MM.1S (cell line): ENCODE results near the gene MICAL2.

Source experiments
- EZH2 ChIP-seq: fragments of 300-600 bp; sonication (generic); optimal IDR thresholded peaks from 2 replicates; pipeline ENCODE3; 2017; ENCODE audit warnings: low read depth, mild to moderate bottlenecking, antibody characterized with exemption, low read length, mixed read lengths
- EZH2phosphoT487 ChIP-seq: fragments of 300-600 bp; sonication (generic); IDR thresholded peaks from 2 replicates; pipeline ENCODE4 v1.6.1; 2018; ENCODE audit warnings: antibody characterized with exemption, low read length
- TF ChIP-seq, protein P1 (sequence below): fragments of 300-600 bp; sonication (generic); IDR thresholded peaks from 2 replicates; pipeline ENCODE4 v1.5.1; 2016; ENCODE audit warnings: antibody characterized with exemption, low read length, mixed read lengths

DNA sequence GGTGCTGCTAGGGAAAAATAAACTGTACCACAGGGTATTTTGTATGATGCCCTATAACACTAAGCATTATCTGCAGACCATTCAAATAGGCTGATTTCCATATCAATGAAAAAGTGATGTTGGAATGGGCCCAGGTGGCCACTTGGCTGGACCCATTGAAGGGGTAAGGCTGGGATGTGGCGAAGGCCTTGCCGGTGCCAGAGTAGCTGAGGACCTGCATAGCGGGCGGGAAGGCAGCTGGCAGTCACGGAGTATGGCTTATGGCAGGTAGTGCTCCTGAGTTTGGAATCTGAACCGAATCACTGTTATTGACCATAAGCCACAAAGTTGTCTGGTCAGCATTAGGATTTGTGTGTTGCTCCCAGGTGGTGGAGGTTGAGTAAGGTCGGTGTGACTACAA, 131.0 kb downstream of the MICAL2 start:
- TF ChIP-seq, protein P1, sequence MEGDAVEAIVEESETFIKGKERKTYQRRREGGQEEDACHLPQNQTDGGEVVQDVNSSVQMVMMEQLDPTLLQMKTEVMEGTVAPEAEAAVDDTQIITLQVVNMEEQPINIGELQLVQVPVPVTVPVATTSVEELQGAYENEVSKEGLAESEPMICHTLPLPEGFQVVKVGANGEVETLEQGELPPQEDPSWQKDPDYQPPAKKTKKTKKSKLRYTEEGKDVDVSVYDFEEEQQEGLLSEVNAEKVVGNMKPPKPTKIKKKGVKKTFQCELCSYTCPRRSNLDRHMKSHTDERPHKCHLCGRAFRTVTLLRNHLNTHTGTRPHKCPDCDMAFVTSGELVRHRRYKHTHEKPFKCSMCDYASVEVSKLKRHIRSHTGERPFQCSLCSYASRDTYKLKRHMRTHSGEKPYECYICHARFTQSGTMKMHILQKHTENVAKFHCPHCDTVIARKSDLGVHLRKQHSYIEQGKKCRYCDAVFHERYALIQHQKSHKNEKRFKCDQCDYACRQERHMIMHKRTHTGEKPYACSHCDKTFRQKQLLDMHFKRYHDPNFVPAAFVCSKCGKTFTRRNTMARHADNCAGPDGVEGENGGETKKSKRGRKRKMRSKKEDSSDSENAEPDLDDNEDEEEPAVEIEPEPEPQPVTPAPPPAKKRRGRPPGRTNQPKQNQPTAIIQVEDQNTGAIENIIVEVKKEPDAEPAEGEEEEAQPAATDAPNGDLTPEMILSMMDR: no peak
- TF ChIP-seq EZH2 (no peak), EZH2phosphoT487 (no peak)
